ENCODE results near the gene CTCFL.

Gene CTCFL

DNA sequence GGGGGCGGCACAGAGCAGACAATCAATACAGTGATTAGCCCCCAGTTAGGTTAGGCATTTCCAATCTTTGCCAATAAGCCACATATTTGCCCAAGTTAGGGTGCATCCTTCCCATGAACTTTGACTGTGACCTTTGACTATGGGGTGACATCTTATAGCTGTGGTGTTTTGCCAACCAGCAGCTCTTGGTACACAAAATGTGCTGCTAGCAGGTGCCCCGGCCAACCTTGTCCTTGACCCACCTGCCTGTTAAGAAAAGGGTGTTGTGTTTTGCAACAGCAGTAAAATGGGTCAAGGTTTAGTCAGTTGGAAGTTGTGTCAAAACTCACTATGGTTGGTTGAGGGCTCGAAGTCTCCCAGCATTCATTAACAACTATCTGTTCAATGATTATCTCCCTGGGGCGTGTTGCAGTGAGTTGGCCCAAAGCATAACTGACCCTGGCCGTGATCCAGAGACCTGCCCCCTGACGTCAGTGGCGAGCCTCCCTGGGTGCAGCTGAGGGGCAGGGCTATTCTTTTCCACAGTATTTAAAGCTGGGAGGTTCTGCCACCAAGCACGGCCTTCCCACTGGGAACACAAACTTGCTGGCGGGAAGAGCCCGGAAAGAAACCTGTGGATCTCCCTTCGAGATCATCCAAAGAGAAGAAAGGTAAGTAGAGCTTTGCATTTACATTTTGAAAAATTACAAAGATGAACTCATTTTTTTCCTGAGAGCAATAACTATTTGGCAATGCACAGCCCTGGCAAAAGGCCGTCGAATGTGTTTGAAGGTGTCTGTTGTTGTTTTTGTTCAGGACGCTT is 35.8 kb upstream of the CTCFL start, which contains the start of gene PCK1:
TSS of gene PCK1 (plus strand) at position 557 of the 802 bp plus-strand sequence. CDS start 302 bp downstream, outside the sequence.
- FAIRE-seq, result no peak

DNA sequence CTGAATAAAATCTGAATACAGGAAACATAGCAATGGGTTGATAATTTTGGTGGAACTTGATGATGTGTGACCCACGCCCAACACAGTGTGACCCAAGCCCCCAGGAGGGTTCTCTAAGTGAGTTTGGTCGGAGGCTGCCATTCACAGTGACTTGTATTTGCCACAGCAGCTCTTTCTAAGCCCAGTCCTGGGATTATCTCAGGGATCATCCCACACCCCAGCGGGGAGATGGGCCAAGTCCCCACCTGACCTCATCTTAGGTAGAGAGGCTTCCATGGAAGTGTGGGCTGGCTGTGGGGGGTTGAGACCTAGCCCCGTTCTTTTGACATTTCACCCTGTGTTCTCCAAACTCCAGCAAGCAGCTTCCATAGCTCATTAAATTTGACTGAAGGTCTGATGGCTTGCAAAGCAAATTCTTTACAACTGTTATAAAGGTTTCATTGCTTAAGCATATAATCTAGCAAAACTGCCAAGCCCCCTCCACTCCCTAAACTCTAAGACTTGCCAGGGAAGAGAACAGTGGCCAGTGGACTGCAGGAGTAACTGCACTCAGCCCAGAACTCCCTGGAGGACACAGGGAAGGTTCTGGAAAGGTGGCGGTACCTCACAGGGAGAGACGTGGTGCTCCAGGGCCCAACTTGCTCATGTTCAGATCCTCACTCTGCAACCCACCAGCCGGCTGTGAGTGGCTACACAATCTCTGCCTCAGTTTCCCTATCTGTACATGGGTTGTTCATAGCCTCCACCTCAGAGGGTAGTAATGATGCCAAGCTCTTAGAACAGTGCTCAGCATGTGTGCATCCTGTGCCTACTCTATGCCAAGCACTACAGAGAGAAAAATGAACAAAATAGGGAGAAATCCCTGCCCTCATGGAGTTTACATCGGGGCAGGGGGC is 35.0 kb upstream of the CTCFL start:
- FAIRE-seq, result no peak

DNA sequence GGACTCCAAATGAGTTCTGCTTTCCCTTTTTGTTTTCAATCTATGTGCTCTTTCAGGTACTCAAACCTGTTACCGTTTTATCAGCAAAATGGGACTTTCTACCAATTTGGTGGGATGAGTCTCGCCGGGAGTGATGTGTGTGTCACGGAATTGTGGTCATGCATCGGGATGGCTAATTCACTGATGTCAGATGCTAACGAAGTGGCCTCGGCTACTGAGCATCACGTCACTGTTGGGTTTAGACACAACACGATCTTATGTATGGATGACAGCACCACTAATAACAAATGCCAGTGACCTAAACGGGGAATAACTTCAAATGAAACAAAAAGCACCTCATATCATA is 34.3 kb upstream of the CTCFL start:
- FAIRE-seq, result no peak

DNA sequence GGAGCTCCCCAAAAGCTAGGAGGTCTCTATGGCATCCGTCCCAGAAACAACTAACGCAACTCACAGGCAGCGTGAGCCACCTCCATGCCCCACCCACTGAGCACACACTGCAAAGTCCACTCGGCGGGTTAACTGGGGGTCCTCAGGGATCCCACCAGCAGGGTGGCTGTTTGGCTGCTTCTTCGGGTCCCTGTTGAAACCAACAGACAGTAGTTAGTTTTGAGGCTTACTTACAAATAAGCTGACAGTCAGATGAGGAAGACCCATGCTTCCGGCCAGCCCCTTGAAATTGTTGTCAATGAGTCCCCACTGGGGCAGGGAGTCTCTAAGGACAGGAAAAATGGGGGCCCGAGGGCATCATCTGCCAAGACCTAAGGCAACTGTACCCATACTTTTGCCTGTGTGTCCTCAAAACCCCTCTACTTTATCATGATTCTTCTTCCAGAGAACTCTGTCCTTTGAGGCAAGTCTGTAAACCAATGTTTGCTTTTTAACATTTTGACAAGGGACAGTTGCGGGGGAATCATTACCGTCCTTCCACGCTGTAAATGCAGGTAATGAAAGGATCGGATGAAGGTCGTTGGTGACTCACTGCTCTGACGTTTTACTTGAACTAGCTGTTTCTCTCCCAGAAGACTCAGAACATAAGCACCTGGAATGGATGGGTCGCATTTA is 33.8 kb upstream of the CTCFL start:
- no peak for FAIRE-seq

DNA sequence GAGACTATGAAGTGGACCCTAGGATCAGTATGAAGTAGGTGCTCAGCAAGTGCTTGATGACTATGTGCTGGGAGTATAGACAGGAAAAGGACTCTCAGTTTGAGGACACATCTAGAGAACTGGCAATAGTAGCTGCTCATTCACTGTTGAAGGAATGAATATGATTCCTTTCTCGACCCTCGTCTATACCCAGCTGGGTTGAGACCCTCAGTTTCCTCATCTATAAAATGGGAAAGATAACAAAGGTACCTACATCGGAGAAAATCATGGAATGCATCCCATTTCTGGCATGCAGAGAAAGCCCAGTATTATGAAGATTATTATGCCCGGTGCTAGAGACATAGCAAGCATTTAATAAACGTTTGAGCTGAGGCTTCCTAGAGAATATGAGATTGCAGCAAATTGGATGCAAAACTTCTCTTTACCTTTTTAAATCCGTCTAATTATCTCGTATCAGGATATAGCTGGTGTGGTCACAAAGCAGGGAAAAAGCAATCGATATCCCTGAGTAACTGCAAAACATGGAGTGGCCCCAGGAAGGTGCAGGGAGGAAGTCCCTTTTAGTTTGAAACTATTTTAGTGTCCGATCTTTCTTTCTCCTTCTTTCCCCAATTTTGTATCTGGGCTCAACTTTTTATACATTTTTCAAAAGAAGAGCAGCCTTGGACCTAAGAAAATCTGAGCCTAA is 33.1 kb upstream of the CTCFL start:
- no peak for FAIRE-seq

DNA sequence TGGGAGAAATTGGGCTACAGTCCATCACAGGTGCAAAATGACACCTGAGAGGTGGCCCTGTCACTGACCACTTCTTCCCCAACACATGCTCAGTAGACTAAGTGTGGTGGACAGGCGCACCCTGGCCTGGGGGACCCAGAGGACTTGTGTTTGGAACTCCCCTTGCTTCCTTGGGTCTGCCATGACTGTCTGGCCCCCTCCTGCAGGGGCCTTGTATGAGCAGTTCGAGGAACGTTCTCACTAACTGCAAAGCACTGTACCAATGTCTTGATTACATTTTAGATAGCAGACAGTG is 32.0 kb upstream of the CTCFL start:
- no peak for FAIRE-seq

DNA sequence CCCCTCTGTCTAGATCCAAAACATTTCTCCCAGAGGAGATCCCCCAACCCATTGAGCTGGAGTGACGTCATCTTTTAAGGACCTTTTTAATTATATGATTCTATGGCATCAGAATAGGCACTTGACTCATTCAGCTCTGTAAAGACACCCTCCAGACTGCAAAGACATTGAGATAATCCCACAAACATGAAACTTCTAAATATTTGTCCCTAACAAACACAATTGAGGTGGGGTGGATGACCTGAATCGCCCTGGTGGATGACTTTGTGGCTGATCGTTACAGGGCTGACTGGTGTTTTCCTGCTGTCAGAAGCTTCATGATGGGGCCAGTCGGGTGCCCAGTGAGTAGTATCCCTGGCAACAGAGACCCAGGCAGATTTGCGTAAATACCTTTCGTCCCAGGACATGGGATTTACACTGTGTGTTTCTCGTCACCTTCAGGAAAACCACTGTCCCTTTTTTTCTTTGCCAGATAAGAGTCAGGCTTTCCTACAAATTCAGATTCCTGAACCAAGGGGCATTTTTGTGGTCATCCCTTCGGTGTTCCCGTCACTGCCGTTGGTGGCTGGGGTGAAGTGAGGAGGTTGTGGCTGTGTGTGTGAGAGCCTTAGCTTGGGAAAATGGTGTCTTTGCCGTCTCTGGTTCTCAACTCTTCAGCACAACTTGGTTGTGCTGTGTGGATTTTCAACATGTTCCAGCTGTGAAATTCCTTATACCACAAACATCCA is 30.7 kb upstream of the CTCFL start:
- no peak for FAIRE-seq

DNA sequence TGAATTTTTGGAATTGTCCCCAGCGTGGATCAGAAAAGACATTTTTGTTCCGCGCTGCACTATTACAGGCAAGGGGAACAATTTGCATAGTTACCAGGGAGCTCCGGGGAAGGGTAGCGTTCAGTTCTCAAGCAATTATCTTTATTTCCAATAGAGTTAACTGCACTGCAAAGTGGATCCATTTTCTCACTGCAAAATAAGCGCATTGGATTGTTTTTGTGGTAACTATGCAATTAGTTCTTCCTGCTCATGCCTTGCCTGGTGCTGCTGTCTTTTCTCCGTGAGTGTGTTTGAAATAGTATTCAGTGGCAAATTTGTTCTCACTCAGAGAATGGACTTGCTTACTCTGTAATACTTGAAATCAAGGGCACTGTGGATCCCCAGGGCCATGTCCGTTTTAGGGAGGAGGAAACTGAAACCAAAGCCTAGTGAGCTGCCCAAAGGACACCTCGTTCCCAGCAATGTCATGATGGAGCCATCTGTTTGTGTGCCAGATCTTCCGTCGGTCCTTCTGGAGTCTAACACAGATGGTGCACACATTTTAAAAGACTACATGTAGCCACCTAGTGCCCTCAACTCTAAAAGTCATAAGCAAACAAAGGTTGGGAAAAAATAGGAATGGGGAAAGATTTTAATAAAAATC is 28.6 kb upstream of the CTCFL start:
- no peak for FAIRE-seq

DNA sequence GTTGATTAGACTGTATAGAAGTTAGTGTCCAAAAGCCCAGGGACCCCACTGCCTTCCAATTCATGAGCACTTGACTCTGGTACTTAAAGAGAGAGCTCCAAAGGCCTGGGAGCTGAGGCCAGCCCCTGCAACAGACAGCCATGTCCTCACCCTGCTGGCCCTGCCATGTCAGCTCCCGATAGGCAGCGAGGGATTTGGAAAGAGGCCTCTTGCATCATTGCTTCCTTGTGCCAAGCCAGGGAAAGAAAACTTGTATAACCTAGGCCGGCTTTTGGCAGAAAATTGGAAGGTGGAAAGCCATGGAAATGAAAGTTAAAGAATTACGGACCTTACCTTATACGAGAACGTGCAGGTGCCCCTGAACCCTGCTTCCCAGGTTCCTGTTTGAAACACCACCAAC is 27.5 kb upstream of the CTCFL start:
- FAIRE-seq, result no peak

DNA sequence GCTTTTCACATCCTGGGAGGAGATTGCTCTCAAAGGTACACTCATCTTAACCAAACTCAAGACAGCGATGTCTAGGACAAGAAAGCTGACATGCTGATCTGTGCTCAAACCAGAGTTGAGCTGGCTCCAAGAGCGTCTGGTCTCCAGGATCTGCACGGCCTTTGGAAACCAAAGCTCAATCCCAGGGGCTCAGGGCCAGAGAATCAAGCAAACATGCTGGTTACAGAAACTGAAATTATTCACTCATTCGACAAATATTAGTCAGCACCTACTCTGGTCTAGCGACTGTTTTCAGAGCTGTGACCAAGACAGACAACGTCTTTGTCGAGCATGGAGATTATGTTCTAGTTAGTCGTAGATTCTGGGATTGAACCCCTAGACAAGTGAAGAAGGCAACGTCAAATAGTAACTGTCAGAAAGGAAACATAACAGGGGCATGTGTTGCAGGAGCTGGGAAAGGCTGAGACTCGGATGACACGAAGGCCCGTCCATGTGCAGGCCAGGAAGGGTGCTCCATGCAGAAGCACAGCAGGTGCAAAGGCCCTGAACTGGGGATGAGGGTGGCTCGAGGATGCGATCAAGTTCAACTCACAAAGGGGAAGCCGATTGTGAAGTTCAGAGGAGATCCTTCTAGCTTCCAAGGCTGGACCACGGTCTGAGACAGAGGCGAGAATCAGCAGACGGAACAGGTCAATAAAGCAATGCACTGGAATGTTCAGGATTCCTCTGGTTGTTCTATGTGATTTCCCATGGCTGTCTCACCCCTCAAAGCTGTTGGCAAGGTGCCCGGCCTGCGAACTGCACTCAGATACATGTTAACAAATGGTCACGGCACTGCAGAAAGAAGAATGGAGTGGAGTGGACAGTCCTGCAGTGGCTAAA is 23.5 kb upstream of the CTCFL start:
- no peak for FAIRE-seq

DNA sequence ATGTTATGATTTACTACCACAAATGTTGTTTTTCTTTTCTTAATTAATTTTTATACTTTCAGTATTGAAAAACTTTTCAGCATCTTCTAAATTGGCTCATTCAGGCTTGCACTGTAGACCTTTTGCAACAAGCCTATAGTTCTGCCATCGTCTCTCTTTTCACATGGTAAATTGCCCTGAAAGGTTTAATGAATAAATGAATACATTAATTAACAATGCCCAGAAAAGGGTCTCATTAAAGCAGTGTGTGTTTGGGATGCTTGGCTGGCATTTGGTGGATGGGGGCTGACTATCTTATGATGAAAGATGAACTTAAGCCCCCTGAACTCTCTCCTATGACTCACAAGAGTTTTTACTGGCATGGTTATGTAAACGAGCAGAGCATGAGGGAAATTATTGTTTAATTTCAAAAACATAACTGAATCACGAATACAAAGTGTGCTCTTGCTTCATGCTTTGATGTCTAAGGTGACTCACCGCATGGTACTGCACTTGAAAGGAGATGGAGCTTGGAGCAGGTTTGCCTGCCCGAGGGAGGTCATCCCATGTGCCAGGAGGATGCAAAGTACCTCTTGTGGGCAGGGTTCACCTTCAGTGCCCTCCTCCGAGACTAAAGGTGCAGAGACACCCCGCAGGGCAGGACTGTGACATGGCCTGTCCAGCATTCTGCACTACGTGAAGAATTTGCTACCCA is 22.2 kb upstream of the CTCFL start:
- FAIRE-seq, result no peak

DNA sequence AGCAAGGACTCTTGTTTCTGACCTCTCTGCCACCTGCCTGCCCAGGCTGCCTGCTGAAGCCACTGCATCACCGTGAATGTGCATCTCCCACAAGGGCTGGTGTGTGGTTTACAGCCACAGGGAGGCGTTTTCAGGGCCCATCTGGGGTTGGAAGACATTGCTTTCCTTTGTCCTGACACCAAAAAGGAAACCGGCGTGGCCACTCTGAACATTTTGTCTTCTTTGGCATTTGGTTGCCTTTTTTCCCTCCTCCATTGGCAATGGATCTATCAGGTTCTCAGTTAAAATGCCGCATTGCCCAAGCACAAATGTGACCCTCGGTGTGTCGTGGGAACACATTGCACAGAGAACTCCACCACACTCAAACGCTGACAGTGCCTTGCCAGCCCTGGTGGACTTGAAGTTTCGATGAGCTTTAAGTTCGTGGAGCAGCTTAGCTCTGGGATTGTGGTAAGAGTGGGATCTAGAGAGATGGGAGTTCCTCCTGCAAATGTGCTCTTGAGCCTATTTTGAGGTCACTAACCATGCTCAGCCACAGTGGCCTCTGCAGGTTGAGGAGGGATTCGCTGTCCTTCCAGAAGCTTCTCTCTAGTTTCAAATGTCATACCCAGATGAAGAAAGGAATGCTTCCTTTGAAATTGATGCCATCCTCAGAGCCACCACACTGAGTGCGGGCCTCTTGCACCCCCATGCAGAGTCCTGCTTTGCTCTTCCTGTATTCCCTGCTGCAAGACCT is 21.2 kb upstream of the CTCFL start:
- FAIRE-seq, result no peak

DNA sequence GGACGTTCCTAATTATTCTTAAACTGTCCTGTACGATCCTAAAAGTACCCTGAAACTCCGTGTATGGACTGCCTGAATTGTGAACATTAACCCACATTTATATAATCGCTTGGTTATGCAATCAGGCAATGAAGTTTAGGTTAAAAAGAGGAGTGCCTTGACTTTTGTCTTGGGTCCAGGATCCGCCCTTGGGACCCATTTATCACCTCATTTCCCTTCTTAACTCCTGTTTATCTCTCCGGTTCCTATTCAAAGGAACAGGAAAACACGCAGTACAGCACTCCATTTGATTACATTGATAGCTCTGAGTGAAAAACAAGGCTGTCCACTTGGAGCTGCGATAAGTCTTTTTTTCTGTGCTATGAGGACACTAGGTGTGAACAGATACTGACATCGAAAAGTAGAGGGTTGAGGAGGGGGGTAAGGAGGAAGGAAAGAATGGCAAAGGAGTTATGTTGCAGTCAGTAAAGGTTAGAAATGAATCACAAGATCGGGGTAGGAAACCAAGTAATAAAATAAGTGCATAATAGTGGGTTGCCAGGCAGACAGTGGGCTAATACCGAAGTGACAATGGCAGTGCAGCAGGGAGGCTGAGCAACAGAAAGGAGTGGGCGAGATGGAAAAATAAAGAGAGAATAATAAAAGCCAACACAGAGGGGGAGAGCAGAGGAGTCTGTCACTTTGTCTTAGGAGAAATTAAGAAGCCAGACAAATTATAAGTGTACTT is 20.1 kb upstream of the CTCFL start:
- no peak for FAIRE-seq

DNA sequence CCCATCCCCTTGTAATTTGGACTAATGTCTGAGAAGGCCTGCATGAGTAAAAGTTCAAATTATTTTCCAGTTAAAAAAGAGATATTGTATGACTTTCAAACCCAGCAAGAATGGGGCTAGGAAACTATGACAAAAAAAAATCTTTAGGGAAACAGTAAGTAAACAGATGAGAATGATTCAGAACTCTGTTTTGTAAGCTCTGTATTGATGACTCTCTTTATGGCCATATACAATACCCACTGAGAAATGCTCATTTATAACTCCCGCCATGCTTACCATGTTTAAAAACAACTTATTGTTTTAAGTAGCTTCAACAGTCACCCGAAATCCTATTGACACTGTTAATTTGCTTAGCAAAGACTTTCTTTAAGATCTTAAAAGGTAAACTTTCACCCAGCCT is 18.8 kb upstream of the CTCFL start:
- FAIRE-seq, result no peak

DNA sequence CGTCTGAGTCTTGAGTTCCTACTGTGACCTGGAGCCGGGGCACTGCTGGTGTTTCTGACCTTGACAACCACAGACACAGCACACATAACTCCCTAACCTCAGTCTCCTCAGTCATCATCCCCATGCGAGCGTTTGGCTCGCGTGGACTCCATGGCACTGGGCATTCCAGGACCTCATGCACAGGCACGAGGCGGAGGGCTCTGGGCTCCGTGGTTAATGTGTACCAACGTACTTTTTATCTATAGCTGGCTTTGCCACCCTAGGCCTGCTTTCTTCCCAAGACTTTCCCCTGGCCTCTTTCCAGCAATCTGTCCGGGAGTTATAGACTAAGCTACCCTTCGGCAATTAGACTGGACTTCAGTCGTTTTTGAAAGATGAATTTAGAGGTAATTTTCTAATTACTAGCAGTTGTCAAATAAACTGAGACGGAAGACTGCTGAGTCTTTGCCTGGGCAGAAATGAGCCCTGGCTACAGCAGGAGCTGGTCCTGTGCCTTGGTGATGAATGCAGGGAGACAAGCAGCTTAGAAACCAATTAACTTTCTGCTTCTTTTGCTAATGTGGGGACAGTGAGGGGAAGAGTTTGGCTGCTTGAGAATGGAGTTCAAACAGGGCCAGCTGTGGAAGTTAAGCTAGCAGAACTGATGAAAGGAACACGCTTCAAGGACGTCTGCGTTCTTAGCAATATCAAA is 16.1 kb upstream of the CTCFL start:
- no peak for FAIRE-seq

DNA sequence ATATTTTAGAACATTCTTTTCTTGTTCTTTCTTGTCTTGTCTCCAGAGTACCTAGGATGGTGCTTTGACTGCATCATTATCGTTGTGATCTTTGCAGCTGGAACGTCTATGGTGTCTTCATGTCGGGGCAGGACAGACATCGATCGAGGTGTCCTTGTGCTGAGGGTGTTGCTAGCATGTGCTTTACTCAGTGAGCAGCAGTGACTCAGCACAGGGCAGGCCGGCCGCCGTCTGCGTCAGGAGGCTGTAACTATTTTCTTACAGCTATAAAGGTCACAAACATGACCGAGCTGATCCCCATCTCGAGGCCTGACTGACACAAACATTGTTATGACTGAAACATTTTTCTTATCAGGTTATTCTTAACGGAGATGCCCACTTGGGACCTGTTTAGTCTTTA is 14.9 kb upstream of the CTCFL start:
- no peak for FAIRE-seq

DNA sequence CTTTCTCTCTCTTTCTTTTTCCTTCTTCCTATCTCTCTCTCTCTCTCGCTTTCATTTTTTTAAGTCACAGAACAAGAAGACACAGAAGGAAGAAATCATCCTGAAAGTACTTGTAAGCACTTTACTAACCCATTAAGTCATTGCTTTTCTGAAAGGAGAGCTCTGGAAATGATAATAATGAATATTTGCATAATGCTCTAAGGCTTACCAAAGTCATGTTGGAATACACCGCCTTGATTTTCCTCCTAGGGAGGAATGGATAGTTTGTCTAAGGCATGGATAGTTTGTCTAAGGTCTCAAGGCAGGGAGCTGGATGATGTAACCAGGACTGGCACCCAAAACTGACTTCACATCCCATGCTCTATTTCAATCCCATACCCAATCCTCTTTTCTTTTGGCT is 12.9 kb upstream of the CTCFL start:
- FAIRE-seq, result no peak
